SJSA1 (cell line): ENCODE results near the gene CACTIN. TPM values are rescaled to one million over a fixed set of nuclear protein-coding genes. Genes with fewer than 3 reads are reported as not detected.
"Not testable (repeated sequence)": the region's sequence is repeated elsewhere in the genome, so short reads cannot be mapped to it uniquely, and the experiment has no call there.

Source experiments
- DNase-seq, 2 experiments: peaks; one replicate each; pipeline ENCODE4 v3.0.0-alpha.2; 2015 to 2020; ENCODE audit warnings: low spot score in 2 of 2, low read depth in 1 of 2
- H3K27ac ChIP-seq: fragments of 250-450 bp; sonication (Bioruptor Pico); 2 replicates; pipeline ENCODE4 v1.5.1; 2020; ENCODE audit warnings: mild to moderate bottlenecking, moderate library complexity
- H3K27me3 ChIP-seq: fragments of 250-450 bp; sonication (Bioruptor Pico); replicated peaks from 2 replicates; pipeline ENCODE4 v1.5.1; 2020; ENCODE audit warnings: mild to moderate bottlenecking, moderate library complexity
- H3K36me3 ChIP-seq: fragments of 250-450 bp; sonication (Bioruptor Pico); 2 replicates; pipeline ENCODE4 v1.5.1; 2020; ENCODE audit warnings: mild to moderate bottlenecking
- H3K4me1 ChIP-seq: fragments of 250-450 bp; sonication (Bioruptor Pico); replicated peaks from 2 replicates; pipeline ENCODE4 v1.6.1; 2021; ENCODE audit warnings: mild to moderate bottlenecking
- H3K4me3 ChIP-seq: fragments of 250-450 bp; sonication (Bioruptor Pico); 2 replicates; pipeline ENCODE4 v1.5.1; 2020; ENCODE audit warnings: mild to moderate bottlenecking
- H3K9me3 ChIP-seq: fragments of 250-450 bp; sonication (Bioruptor Pico); replicated peaks from 2 replicates; pipeline ENCODE4 v1.5.1; 2020; ENCODE audit warnings: mild to moderate bottlenecking
- total RNA-seq: library from RNA; depleted of rRNA; stranded (reverse); fragments of >200 nt; shearing (Covaris generic); gene quantifications from 2 replicates; pipeline ENCODE4 v1.2.3, GENCODE V29; 2014

Gene CACTIN
- total RNA-seq, 1 experiment from 2014 or later: 45.2 TPM

DNA sequence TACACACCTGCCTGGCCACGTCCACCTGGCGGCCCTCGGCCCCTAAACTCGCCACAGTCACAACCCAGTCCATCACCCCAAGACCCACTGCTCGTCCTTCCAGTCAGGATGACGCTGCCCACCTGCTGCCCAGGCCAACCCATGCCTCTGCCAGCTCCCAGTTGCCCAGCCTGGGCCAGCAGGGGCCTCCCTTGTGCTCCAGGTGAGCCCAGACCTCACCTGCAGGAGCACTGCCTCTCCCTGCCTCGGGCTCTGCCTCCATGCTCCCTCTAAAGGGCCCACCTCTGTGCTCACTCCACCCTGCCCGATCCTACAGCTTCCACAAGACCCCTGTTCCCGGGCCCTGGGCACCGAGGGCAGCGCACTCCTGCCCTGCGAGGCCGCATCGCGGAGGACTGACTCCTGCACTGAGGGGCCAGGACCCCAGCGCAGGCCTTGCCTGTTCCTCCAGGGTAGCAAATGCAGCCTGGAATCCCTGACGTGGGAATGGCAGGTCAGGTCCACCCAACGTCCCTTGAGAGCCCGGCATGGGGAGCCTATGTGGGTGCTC is 8.0 kb upstream of the CACTIN start:
- H3K36me3 ChIP-seq: peaks cover 35% of the 10 kb centered on the region
- DNase-seq: no peak
- H3K27me3 ChIP-seq: no peaks in the 10 kb centered on the region
- H3K4me3 ChIP-seq: no peak overlapping the region
- no peaks in the 10 kb centered on the region for H3K9me3 ChIP-seq
- no peak overlapping the region for H3K27ac ChIP-seq
- H3K4me1 ChIP-seq: 0 out of 2 replicates have a peak, but pooled peaks cover 3% of the 10 kb centered on the region

DNA sequence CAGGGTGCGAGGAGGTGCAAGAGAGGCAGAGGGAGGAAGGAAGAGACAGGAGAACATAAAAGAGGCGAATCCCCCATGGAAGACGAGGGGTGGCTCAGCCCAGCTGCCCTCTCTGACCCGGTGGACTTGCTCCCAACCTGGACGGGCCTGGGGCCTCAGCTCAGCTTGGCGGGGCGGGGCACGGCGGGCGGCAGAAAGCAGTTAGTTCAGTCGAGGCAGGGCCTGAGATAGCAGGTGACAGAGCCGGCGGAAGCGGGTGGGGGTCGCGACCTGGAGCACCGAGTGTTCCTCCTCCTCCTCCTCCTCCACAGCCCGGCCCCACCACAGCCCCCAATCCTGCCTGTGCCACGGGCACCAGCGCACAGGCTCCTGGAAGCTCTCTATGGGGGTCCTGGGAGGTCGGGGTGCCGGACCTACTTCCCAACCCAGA is 7.0 kb upstream of the CACTIN start:
- Histone ChIP-seq H3K36me3 (peaks cover 25% of the 10 kb centered on the region), H3K4me3 (no peak overlapping the region), H3K27me3 (no peaks in the 10 kb centered on the region), H3K9me3 (no peaks in the 10 kb centered on the region), H3K27ac (no peak overlapping the region), H3K4me1 (0 out of 2 replicates have a peak, but pooled peaks cover 3% of the 10 kb centered on the region)
- DNase-seq: no peak

DNA sequence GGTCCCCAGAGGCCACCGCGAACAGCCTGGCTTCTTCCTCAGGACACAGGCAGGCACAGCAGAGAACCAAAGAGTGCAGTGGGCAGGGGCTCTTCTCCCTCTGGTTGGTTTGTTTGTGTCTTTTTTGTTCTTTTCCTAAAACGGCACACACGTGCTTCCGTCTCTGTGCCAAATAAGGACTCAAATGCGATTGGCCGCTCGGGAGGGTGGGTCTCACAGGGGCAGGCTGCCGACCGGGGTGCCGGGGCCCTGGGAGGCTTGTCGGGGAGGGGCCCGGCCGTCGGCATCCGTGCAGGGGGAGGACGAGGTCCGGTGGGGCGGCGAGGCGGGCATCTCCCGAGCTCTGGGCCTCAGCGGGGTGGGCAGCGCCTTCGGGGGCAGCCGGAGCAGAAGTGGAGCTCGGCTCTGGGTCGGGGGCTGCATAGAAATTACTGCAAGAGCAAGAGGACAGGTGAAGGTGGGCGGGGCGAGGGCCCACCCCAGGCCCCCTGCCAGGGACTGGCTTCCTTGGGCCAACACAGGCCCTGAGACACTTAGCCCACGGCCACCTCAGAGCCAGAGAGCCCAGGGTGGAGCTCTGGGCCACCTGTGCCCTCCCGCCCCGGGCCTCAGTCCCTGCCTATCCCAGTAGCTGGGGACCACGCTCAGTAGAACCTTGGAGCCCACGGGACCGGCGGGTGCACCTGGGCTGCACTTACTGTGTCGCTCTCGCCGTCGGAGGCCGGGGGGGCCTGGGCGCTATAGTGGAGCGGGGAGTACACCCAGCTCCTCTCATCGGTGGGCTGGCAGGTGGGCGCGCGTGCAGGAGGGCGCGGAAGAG is 6.4 kb upstream of the CACTIN start:
- 0 out of 2 replicates have a peak, but pooled peaks cover 3% of the 10 kb centered on the region for H3K4me1 ChIP-seq
- H3K36me3 ChIP-seq: peaks cover 19% of the 10 kb centered on the region
- H3K4me3 ChIP-seq: no peak overlapping the region
- H3K27me3 ChIP-seq: no peaks in the 10 kb centered on the region
- H3K27ac ChIP-seq: no peak overlapping the region
- DNase-seq: no peak
- no peaks in the 10 kb centered on the region for H3K9me3 ChIP-seq

DNA sequence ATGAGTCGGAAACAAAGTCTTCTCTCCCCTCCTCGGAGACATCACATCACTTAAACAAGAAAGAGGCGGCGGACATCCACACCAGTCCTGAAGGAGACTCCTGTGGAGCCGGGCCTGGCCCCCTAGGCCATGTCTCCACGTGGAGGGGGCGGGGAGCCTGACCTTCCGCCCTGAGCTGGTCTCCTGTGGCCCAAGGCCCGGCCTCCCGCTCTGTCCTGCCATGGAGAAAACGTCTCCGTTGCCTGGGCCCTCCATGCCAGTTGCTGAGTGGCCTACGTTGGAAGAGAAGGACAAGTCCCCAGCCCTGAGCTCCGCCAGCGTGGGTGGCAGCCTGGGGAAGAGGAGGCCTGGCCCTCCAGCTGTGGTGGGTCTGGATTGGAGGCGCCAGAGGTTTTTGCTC is 5.5 kb upstream of the CACTIN start:
- Histone ChIP-seq H3K27ac (no peak overlapping the region), H3K36me3 (peaks cover 17% of the 10 kb centered on the region; the same call in 1 of the 2 replicates), H3K4me3 (no peak overlapping the region), H3K4me1 (peaks cover 6% of the 10 kb centered on the region; the same call in 1 of the 2 replicates), H3K27me3 (no peaks in the 10 kb centered on the region), H3K9me3 (no peaks in the 10 kb centered on the region)
- no peak for DNase-seq

DNA sequence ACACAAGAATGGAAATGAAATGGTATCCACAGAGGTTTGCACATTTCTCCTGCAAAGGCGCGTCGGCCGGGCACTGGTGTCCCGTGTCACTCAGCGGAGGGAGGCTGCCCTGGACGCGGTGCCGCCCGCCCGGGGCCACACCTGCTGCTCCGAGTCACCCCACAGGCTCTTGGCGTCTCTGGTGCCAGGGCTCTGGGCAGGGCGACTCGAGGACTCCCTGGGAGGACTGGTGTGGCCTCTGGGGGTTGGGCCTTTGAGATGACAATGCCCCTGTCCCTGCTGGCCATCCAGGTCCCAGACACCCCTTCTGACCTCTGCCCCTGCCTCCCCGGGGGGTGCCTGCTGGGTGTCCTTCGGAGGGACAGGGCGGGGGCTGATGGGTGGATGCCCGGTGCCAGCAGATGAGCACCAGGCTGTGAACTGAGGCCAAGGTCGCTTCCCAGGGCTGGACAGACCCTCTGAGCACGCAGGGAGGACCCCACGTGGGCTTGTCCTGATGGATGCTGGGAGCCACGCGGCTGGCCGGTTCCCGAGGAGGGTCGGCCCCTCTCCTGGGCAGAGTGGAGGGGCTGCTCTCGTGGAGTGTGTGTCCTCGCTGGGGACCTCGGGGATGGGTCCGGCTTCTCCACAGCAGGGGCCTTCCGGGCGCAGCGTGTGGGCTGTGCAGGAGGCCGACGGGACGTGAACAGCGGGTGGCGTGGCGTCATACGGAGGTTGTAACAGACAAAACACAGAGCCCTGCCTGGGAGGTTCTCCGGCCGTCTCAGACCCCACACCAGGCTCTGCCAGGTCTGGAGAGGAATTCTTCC is 4.7 kb upstream of the CACTIN start:
- Histone ChIP-seq H3K36me3 (peaks cover 19% of the 10 kb centered on the region), H3K4me3 (no peak overlapping the region), H3K27ac (no peak overlapping the region), H3K9me3 (no peaks in the 10 kb centered on the region), H3K27me3 (no peaks in the 10 kb centered on the region), H3K4me1 (peaks cover 7% of the 10 kb centered on the region; the same call in 1 of the 2 replicates)
- no peak for DNase-seq

DNA sequence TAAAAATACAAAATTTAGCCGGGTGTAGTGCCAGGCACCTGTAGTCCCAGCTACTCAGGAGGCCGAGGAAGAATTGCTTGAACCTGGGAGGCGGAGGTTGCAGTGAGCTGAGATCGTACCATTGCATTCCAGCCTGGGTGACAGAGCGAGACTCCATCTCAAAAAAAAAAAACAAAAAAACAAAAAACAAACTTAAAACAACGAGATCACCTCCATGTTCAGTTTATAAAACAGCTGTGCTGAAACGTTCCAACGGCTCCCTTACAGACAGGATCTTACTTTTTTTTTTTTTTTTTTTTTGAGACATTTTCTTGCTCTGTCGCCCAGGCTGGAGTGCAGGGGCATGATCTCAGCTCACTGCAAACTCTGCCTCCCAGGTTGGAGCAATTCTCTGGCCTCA is 2.2 kb upstream of the CACTIN start:
- H3K27me3 ChIP-seq, H3K4me3 ChIP-seq, H3K27ac ChIP-seq, H3K9me3 ChIP-seq, DNase-seq: not testable (repeated sequence)
- Histone ChIP-seq H3K36me3 (peaks cover 21% of the 10 kb centered on the region), H3K4me1 (peaks cover 18% of the 10 kb centered on the region)

DNA sequence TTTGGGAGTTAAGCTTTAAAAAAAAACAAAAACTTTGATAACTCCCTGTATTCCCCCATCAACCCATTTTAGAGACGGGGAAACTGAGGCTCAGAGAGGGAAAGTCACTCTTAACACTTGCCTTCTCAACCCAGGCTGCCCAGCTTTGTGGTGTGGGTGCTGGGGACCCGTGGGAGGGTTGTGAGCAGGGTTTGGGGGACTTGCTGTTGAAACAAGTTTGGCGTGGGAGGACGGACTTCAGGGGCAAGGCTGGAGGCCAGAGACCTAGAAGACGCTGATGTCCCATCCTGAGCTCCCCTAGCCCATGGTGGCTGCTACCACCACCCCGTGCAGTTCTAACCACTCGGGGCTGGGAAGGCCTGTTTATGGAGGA is 747 bp upstream of the CACTIN start:
- H3K4me1 ChIP-seq: peaks cover 18% of the 10 kb centered on the region

DNA sequence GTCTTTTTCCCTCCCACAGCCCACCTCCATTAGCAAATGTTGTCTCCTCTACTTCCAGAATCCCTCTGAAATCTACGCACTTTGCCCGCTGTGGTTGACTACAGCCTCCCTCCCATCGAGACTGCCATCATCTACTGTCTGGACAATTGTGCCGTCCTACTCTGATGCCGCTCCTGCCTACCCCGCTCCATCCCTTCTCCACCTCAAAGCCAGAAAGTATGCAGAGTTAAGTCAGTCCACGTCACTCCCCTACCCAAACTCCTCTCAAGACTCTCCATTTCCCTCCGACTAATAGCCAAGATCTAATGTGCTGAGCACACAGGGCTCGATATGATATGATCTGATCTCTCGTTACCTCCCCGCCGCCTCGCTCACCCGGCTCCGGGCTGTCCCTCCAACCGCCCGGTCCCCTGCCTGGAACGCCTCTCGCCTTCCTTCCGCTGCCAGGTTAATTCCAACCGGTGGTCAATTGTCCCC is 556 bp downstream of the CACTIN start:
- Histone ChIP-seq H3K36me3 (peaks cover 23% of the 10 kb centered on the region), H3K27ac (peak overlapping the region; percentile 93; the same call in 1 of the 2 replicates), H3K27me3 (no peaks in the 10 kb centered on the region), H3K9me3 (no peaks in the 10 kb centered on the region), H3K4me1 (peaks cover 18% of the 10 kb centered on the region), H3K4me3 (peak overlapping the region; percentile 95)
- DNase-seq: no peak

More for the DNA sequence above, 747 bp upstream of the CACTIN start:
- DNase-seq: no peak
- H3K36me3 ChIP-seq: peaks cover 21% of the 10 kb centered on the region
- no peaks in the 10 kb centered on the region for H3K9me3 ChIP-seq
- no peaks in the 10 kb centered on the region for H3K27me3 ChIP-seq
- H3K4me3 ChIP-seq: peak overlapping the region; percentile 95
- H3K27ac ChIP-seq: no peak overlapping the region

DNA sequence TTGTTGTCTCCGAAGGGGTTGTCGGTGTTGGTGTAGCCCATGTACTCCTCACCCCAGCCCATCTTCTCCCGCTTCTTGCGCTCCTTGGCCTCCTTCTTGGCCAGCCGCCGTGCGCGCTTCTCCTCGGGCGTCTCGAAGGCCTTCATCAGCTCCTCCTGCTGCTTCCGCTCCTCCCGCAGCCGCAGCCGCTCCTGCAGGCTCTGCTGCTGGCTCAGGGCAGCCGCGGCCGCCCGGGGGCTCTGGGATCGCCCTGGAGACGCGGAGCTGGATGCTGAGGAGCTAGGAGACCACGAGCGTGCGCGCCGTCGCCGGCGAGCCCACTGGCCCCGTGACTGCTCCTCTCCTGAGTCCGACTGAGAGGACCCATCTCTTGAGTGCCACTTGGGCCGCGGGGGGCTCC is 2.9 kb downstream of the CACTIN start:
- Histone ChIP-seq H3K9me3 (no peaks in the 10 kb centered on the region), H3K27ac (no peak overlapping the region), H3K27me3 (no peaks in the 10 kb centered on the region), H3K4me1 (peaks cover 18% of the 10 kb centered on the region), H3K4me3 (no peak overlapping the region), H3K36me3 (peaks cover 46% of the 10 kb centered on the region)
- no peak for DNase-seq

DNA sequence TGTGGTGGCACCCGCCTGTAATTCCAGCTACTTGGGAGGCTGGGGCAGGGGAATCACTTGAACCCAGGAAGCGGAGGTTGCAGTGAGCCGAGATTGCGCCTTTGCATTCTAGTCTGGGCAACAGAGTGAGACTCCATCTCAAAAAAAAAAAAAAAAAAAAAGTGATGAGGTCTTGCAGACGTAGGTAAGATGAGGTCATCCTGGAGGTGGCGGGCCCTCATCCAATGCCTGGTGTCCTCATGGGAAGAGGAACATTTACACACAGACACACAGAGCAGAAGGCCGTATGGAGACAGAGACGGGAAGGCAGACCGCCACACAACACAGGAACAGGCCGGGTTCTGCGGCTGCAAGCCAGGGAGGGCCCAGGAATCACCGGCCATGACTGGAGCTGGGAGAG is 4.4 kb downstream of the CACTIN start:
- H3K4me3 ChIP-seq: no peak overlapping the region
- no peak for DNase-seq
- H3K4me1 ChIP-seq: peaks cover 22% of the 10 kb centered on the region
- H3K36me3 ChIP-seq: peaks cover 57% of the 10 kb centered on the region
- no peaks in the 10 kb centered on the region for H3K27me3 ChIP-seq
- H3K9me3 ChIP-seq: no peaks in the 10 kb centered on the region
- H3K27ac ChIP-seq: no peak overlapping the region

DNA sequence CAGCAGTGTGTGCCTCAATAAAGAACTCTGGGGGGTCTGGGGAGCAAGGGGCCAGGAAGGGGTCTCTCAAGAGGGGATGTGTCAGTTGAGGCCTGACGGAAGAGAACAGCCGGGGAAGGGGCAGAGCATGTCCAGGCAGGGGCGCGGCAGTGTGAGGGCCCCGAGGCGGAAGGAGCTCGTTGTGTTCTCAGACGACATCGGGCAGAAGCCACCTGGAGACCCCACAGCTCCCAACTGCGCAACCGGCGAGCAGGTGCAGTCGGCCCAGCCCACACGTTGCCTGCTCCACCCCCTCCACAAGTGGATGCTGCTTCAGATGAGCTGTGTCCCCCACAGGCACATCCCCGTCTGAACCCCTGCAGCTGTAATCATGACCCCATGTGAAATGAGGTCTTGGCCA is 4.9 kb downstream of the CACTIN start:
- no peak for DNase-seq
- Histone ChIP-seq H3K4me1 (peaks cover 20% of the 10 kb centered on the region), H3K27me3 (no peaks in the 10 kb centered on the region), H3K4me3 (no peak overlapping the region), H3K27ac (no peak overlapping the region), H3K36me3 (peaks cover 61% of the 10 kb centered on the region), H3K9me3 (no peaks in the 10 kb centered on the region)

DNA sequence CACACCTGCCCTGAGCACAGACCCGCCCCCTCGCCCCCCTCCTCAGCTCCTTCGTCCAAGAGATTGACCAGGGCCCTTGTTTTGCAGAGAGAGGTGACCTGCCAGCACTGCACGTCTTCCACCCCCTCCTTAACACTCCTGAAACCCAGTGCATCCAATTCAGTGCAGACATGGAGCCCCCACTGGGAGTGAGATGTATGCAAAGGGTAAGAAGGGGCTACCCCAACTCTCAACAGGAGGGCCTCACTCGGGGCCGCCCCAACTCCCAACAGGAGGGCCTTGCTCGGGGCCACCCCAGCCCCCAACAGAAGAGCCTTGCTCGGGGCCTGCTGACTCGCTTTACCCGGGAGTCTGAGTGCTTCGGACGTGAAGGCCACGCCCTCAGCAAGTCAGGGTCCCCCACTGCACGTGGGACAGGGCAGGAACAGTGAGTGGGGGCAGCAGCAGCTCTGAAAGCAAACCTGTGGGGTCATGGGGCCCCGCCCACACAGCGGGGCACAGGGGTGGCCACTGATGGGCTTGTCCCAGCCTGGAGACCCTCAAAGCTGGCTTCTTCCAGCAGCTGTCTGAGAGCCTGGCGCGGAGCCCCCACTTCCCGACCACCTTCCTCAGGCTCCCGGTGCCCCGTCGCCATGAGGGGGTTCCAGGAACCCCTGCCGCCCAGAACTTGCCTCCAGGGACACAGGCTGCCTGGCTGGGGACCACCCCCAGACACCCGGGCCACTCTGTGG is 5.6 kb downstream of the CACTIN start:
- Histone ChIP-seq H3K27ac (no peak overlapping the region), H3K36me3 (peaks cover 59% of the 10 kb centered on the region), H3K4me3 (no peak overlapping the region), H3K27me3 (no peaks in the 10 kb centered on the region), H3K9me3 (no peaks in the 10 kb centered on the region), H3K4me1 (peaks cover 19% of the 10 kb centered on the region)
- DNase-seq: no peak

DNA sequence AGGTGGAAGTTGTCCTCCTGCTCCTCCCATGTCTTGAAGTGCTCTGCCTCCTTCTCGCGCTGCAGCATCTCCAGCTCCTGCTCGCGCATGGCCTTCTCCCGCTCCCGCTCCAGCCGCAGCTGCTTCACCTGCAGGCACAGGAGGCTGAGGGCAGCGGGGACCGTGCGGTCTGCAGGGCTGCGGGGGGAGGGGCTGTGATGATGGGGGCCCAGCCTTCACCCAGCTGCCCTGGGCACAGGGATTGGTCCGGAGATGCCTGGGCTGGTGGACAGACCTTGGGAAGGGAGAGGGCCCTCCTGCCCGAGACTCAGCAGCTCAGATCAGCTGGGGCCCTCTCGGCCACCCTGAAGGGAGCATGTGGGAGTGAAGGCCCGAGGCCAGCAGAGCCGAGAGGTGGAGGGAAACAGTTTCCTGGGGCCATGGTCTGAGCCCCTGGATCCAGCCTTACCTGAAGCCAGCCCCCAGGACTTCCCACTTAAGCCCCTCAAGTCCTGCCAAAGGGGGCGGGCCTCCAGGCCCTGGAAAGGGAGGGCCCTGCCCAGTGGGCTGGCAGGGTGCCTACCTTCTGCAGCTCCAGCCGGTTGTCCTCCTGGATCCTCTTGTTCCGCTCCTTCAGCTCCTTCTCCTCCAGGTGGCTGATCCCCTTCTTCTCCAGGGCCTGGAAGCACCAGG is 6.3 kb downstream of the CACTIN start:
- no peak overlapping the region for H3K4me3 ChIP-seq
- H3K4me1 ChIP-seq: peaks cover 12% of the 10 kb centered on the region
- no peaks in the 10 kb centered on the region for H3K9me3 ChIP-seq
- H3K36me3 ChIP-seq: peaks cover 63% of the 10 kb centered on the region
- DNase-seq: no peak
- H3K27ac ChIP-seq: no peak overlapping the region
- no peaks in the 10 kb centered on the region for H3K27me3 ChIP-seq
